ENCODE measurements around the gene EPN2. TPM values are rescaled to one million over a fixed set of nuclear protein-coding genes. Genes with fewer than 3 reads are reported as not detected.
A peak's percentile ranks its signal among the peaks of the same experiment; 100 is the strongest.
"Not testable (repeated sequence)": the region's sequence is repeated elsewhere in the genome, so short reads cannot be mapped to it uniquely, and the experiment has no call there.

EPN2 gene
- total RNA-seq, 4 donors from 2014 or later: 26.5 to 49.2 (median 38.9) TPM

DNA sequence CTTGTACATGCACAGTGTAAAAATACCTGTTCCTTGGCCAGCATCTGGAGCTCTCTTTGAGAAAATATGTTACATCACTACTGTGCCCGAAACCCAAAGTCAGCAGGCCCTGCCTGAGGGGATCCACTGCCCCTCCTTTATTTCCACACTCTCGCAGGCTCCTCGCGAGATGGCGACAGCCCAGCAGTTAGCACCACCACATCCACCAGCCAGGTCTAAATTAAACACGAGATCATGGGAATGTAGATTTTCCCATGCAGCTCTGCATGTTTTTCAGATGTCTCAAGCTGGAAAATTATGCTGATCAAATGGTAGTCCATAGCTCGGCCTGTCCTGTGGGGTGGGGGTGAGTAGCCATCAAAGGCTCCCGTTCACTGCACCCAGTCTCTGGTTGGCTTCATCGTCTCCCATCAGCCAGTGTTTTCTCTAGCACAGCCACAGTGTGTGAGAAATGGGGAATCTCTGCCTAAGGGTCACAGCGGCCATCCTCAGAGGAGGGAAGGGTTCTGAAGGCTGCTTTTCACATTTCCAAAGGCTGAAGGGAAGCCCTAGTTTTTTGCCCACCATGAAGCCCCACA, 34.7 kb downstream of the EPN2 start:
- Histone ChIP-seq H3K27me3 (no peaks in the 10 kb centered on the region), H3K9me3 (no peaks in the 10 kb centered on the region), H3K27ac (replicated peaks in 1 of 4) (peak overlapping the region in 2 of 4 donors; percentile 0 to 40), H3K4me1 (peaks cover 69 to 82% (median 76%) of the 10 kb centered on the region in 4 donors), H3K36me3 (peaks cover 0 to 8% (median 0%) of the 10 kb centered on the region in 4 donors), H3K4me3 (no peak overlapping the region)
- no peak for DNase-seq (ENCODE audit: extremely low spot score)
- WGBS: 71% methylated on average over 10 of the region's 10 CpGs
- intact Hi-C loops (cut with DNase I): no loop called here
- no peak for TF ChIP-seq EP300 (IDR thresholded peaks at IDR 0.05)
- TF ChIP-seq, protein P1, sequence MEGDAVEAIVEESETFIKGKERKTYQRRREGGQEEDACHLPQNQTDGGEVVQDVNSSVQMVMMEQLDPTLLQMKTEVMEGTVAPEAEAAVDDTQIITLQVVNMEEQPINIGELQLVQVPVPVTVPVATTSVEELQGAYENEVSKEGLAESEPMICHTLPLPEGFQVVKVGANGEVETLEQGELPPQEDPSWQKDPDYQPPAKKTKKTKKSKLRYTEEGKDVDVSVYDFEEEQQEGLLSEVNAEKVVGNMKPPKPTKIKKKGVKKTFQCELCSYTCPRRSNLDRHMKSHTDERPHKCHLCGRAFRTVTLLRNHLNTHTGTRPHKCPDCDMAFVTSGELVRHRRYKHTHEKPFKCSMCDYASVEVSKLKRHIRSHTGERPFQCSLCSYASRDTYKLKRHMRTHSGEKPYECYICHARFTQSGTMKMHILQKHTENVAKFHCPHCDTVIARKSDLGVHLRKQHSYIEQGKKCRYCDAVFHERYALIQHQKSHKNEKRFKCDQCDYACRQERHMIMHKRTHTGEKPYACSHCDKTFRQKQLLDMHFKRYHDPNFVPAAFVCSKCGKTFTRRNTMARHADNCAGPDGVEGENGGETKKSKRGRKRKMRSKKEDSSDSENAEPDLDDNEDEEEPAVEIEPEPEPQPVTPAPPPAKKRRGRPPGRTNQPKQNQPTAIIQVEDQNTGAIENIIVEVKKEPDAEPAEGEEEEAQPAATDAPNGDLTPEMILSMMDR (IDR thresholded peaks at IDR 0.05): no peak
- TF ChIP-seq POLR2A (IDR thresholded peaks at IDR 0.05; ENCODE audit: low read depth): no peak
- peak in 1 of 2 donors; percentile 16 for TF ChIP-seq POLR2AphosphoS5 (IDR thresholded peaks at IDR 0.05)

DNA sequence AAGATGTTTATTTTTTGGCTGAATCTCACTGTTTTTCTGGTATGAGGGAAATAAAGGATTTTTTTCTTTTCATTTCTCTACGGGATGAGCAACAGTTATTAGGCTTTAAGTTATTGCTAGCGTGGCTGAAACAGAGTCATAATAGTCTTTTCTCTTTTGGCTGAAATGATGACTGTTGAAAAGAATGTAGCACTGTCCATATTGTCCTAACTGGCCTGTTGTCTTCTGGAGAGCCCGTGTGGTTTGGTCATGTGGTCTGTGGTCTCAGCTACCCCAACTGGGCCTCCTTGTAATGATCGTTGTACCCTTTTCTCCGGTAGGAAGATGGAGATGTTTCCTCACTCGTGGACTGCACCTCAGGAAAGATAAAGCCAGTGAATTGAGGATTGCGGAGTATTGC, 36.6 kb downstream of the EPN2 start:
- H3K36me3 ChIP-seq: peaks cover 0 to 8% (median 0%) of the 10 kb centered on the region in 4 donors
- peaks cover 53 to 69% (median 61%) of the 10 kb centered on the region in 4 donors for H3K4me1 ChIP-seq
- no peak for DNase-seq (ENCODE audit: extremely low spot score)
- no peaks in the 10 kb centered on the region for H3K9me3 ChIP-seq
- no peaks in the 10 kb centered on the region for H3K27me3 ChIP-seq
- TF ChIP-seq, protein P1 (IDR thresholded peaks at IDR 0.05): no peak
- TF ChIP-seq EP300 (IDR thresholded peaks at IDR 0.05) (no peak), POLR2A (IDR thresholded peaks at IDR 0.05; ENCODE audit: low read depth) (no peak), POLR2AphosphoS5 (IDR thresholded peaks at IDR 0.05) (no peak)
- 76% methylated on average over 7 of the region's 7 CpGs for WGBS
- no peak overlapping the region for H3K27ac ChIP-seq (replicated peaks in 1 of 4)
- intact Hi-C loops (cut with DNase I): no loop called here
- no peak overlapping the region for H3K4me3 ChIP-seq

DNA sequence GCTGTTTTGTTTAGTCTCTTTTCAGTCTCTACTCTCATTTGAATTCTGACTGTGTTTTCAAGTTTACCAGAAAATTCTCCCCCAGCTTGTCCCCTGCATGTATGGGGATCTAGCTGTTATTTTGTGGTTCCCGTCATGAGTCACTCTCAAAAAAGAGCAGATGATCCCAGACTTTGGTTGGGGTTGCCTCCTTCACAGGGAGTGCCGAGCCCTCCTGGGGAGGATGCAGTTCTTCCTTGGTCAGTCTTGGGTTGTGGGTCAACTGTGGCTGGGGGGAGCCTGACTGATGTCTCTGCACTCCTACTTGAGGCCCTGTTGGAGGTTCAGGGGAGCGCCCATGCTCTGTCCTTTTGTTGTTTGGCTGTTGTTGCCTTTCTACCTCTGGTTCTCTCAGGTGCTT, 37.7 kb downstream of the EPN2 start:
- Histone ChIP-seq H3K4me3 (no peak overlapping the region), H3K4me1 (peaks cover 47 to 68% (median 59%) of the 10 kb centered on the region in 4 donors), H3K36me3 (peaks cover 0 to 8% (median 0%) of the 10 kb centered on the region in 4 donors), H3K9me3 (no peaks in the 10 kb centered on the region), H3K27ac (replicated peaks in 1 of 4) (peak overlapping the region in 1 of 4 donors; percentile 38), H3K27me3 (no peaks in the 10 kb centered on the region)
- TF ChIP-seq EP300 (IDR thresholded peaks at IDR 0.05) (no peak), POLR2AphosphoS5 (IDR thresholded peaks at IDR 0.05) (no peak), POLR2A (IDR thresholded peaks at IDR 0.05; ENCODE audit: low read depth) (no peak)
- TF ChIP-seq, protein P1 (IDR thresholded peaks at IDR 0.05): no peak
- intact Hi-C loops (cut with DNase I): no loop called here
- no peak for DNase-seq (ENCODE audit: extremely low spot score)
- WGBS: 84% methylated on average over 2 of the region's 3 CpGs

DNA sequence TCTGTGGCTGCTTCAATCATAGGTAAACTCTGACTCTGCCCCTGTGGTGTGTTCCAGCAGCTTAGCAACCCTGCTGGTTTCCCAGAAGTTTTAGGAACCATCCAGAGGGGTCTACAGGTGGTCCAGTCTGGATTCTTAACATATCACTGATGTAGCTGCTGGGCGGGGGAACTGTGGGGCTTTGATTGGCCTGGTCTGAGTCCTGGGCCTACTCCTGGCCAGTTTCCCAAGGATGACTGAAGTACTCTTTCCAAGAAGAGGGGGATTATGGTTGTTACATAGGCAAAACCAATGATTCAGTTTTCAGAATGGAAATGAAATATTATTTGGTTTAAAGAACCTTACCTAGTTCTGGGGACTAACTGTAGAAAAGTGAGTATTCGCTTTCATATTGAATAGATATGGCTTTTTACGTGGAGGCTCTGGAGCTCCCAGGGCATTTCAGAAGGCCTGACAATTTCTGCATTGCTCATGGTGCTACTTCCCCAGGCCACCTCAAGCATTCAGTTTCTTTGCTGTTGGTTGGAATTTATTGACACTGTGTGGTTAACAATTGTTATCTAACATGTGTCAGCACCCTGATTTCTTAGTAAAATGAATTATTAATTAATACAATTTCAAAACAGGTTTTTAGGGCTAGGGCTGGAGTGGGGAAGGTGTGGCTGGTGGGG, 38.4 kb downstream of the EPN2 start:
- Histone ChIP-seq H3K27ac (replicated peaks in 1 of 4) (peak overlapping the region in 1 of 4 donors; percentile 38), H3K36me3 (peaks cover 0 to 8% (median 0%) of the 10 kb centered on the region in 4 donors), H3K27me3 (no peaks in the 10 kb centered on the region), H3K9me3 (no peaks in the 10 kb centered on the region), H3K4me1 (peaks cover 40 to 66% (median 57%) of the 10 kb centered on the region in 4 donors), H3K4me3 (no peak overlapping the region)
- 94% methylated on average over 3 of the region's 3 CpGs for WGBS
- DNase-seq (ENCODE audit: extremely low spot score): no peak
- no peak for TF ChIP-seq POLR2A (IDR thresholded peaks at IDR 0.05; ENCODE audit: low read depth)
- TF ChIP-seq POLR2AphosphoS5 (IDR thresholded peaks at IDR 0.05): no peak
- TF ChIP-seq, protein P1 (IDR thresholded peaks at IDR 0.05): no peak
- TF ChIP-seq EP300 (IDR thresholded peaks at IDR 0.05): no peak
- intact Hi-C loops (cut with DNase I): no loop called here

DNA sequence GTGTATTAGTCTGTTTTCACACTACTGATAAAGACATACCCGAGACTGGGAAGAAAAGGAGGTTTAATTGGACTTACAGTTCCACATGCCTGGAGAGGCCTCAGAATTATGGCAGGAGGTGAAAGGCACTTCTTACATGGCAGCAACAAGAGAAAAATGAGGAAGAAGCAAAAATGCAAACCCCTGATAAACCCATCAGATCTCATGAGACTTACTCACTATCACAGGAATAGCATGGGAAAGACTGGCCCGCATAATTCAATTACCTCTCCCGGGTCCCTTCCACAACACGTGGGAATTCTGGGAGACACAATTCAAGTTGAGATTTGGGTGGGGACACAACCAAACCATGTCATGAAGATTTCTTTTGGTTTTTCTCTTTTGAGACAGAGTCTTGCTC, 41.1 kb downstream of the EPN2 start:
- Histone ChIP-seq H3K36me3 (peaks cover 0 to 13% (median 4%) of the 10 kb centered on the region in 4 donors), H3K4me1 (peaks cover 14 to 52% (median 46%) of the 10 kb centered on the region in 4 donors)
- H3K4me3 ChIP-seq; DNase-seq (ENCODE audit: extremely low spot score); H3K27ac ChIP-seq (replicated peaks in 1 of 4); intact Hi-C loops (cut with DNase I); H3K27me3 ChIP-seq; H3K9me3 ChIP-seq: not testable (repeated sequence)
- WGBS: 82% methylated on average over 4 of the region's 4 CpGs

All from esophagus muscularis mucosa (tissue), 4 donors.